ENCODE data around the gene CXorf58.

The CXorf58 gene

DNA sequence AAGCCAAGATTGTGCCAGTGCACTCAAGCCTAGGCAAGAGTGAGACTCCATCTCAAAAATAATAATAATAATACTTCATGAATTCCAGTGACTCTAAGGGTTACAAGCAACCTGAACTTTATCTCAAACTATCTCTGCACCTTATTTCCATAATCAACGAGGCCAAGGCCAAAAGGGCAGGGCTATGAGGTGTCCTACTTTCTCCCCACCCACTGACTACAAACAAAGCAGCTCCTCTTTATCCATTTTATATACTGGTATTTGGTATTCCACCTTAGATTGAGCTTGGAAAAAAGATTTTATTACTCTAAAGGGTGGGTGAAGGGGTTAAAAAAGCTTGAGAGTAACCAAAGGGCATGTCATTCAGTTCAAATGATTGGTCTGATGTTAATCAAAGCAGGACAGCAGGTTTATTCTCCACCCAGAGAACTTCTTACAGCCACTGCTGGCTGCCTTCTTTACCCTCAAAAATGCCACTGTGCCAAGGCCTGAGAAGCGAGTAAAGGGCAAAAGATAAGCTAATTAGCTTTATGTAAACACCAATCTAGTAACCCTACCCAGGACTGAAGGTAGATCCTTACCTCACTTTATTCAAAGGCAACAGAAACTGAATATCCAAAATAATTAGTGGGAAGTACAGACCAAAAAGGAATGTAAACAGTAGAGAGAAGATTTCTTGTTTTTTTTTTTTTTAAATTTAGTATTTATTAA lies 28.3 kb upstream of the CXorf58 start:
- no peaks in the 10 kb centered on the region for H3F3A ChIP-seq (ENCODE audit: low read depth)
- H4K20me1 ChIP-seq (ENCODE audit: insufficient read depth, low read length, poor library complexity, severe bottlenecking): no peaks in the 10 kb centered on the region
- TF ChIP-seq, protein P1, sequence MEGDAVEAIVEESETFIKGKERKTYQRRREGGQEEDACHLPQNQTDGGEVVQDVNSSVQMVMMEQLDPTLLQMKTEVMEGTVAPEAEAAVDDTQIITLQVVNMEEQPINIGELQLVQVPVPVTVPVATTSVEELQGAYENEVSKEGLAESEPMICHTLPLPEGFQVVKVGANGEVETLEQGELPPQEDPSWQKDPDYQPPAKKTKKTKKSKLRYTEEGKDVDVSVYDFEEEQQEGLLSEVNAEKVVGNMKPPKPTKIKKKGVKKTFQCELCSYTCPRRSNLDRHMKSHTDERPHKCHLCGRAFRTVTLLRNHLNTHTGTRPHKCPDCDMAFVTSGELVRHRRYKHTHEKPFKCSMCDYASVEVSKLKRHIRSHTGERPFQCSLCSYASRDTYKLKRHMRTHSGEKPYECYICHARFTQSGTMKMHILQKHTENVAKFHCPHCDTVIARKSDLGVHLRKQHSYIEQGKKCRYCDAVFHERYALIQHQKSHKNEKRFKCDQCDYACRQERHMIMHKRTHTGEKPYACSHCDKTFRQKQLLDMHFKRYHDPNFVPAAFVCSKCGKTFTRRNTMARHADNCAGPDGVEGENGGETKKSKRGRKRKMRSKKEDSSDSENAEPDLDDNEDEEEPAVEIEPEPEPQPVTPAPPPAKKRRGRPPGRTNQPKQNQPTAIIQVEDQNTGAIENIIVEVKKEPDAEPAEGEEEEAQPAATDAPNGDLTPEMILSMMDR (conservative IDR thresholded peaks at IDR 0.05; ENCODE audit: low read length): no peak
- no peak for TF ChIP-seq EZH2phosphoT487 (IDR thresholded peaks at IDR 0.05; ENCODE audit: borderline replicate concordance)
- no peak overlapping the region for H2AFZ ChIP-seq (ENCODE audit: low read length)
- H3K79me2 ChIP-seq (ENCODE audit: insufficient read depth, low read length): no peaks in the 10 kb centered on the region
- no peaks in the 10 kb centered on the region for H3K27me3 ChIP-seq (ENCODE audit: insufficient read depth, low read length, poor library complexity, severe bottlenecking)
- H3K9me2 ChIP-seq (replicated peaks; ENCODE audit: low read depth, low read length): no peaks in the 10 kb centered on the region
- H3K4me2 ChIP-seq (ENCODE audit: low read depth, low read length, poor library complexity, severe bottlenecking): no peak overlapping the region
- no peak overlapping the region for H3K4me3 ChIP-seq (ENCODE audit: low read length, poor library complexity, severe bottlenecking)
- H3K36me3 ChIP-seq (ENCODE audit: insufficient read depth, low read length): no peaks in the 10 kb centered on the region
- H3K4me1 ChIP-seq (ENCODE audit: insufficient read depth, low read length, poor library complexity, severe bottlenecking): no peaks in the 10 kb centered on the region
- H3K9ac ChIP-seq (ENCODE audit: low read depth, low read length, poor library complexity, severe bottlenecking): no peak overlapping the region
- H3K9me3 ChIP-seq (ENCODE audit: insufficient read depth, low read depth, low read length): no peaks in the 10 kb centered on the region

DNA sequence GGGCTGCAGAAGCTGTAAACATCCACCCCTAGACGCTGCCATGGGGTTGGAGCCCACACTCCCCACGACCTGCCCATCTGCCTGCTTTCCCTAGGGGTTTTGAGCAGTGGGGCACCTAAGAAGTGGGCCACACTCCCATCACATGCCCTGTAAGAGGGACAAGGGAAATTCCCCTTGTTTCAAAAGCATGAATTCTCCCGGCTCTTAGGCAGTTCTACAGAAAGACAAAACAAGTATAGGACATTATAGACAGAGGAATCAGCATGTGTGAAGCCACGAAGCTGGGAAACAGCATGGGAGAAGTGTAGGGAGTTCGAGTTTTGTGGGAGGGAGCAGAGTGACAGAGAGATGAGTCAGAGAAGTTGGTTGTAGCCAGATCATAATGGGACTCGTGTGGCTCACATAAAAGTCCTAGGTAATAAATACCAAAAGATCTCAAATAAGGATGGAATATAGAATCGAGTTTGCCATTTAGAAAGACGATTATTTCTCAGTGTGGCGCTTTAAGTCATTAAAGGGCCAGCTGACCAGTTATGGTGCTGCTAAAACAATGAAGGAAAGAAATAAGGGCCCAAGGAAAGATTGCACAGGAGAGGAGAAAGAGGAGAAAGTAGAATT lies 24.0 kb upstream of the CXorf58 start:
- Histone ChIP-seq H3K27me3 (ENCODE audit: insufficient read depth, low read length, poor library complexity, severe bottlenecking) (no peaks in the 10 kb centered on the region), H3K4me3 (ENCODE audit: low read length, poor library complexity, severe bottlenecking) (no peak overlapping the region), H4K20me1 (ENCODE audit: insufficient read depth, low read length, poor library complexity, severe bottlenecking) (no peaks in the 10 kb centered on the region), H3K4me1 (ENCODE audit: insufficient read depth, low read length, poor library complexity, severe bottlenecking) (no peaks in the 10 kb centered on the region), H3K9me3 (ENCODE audit: insufficient read depth, low read depth, low read length) (no peaks in the 10 kb centered on the region), H3K79me2 (ENCODE audit: insufficient read depth, low read length) (no peaks in the 10 kb centered on the region), H2AFZ (ENCODE audit: low read length) (no peak overlapping the region), H3K9ac (ENCODE audit: low read depth, low read length, poor library complexity, severe bottlenecking) (no peak overlapping the region), H3K9me2 (replicated peaks; ENCODE audit: low read depth, low read length) (no peaks in the 10 kb centered on the region), H3F3A (ENCODE audit: low read depth) (no peaks in the 10 kb centered on the region), H3K36me3 (ENCODE audit: insufficient read depth, low read length) (no peaks in the 10 kb centered on the region), H3K4me2 (ENCODE audit: low read depth, low read length, poor library complexity, severe bottlenecking) (no peak overlapping the region)
- TF ChIP-seq EZH2phosphoT487 (IDR thresholded peaks at IDR 0.05; ENCODE audit: borderline replicate concordance): no peak
- TF ChIP-seq, protein P1 (conservative IDR thresholded peaks at IDR 0.05; ENCODE audit: low read length): no peak

DNA sequence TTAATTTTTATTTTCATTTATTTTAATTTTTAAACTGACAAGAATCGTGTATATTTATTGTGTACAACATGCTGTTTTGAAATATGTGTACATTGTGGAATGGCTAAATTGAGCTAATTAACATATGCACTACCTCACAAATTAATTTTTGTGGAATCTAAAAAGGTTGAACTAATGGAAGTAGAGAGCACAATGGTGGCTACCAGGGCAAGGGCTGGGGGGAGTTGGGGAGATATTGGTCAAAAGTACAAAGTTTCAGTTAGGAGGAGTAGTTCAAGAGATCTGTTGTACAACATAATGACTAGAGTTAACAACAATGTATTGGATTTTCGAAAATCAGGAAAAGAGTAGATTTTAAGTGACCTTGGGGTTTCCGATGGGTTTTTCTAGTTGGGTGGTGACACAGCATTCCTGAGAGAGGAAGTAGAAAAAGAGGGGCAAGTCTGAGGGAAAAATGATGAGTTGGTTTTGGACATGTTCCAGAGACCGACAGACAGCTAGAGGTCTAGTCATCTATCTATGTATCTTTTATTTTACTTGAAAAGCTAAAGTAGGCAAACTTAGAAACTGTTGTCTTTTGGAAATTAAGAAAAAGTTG lies 23.3 kb upstream of the CXorf58 start:
- Histone ChIP-seq H3K9ac (ENCODE audit: low read depth, low read length, poor library complexity, severe bottlenecking) (no peak overlapping the region), H2AFZ (ENCODE audit: low read length) (no peak overlapping the region), H3K9me3 (ENCODE audit: insufficient read depth, low read depth, low read length) (no peaks in the 10 kb centered on the region), H3K4me3 (ENCODE audit: low read length, poor library complexity, severe bottlenecking) (no peak overlapping the region), H3K4me2 (ENCODE audit: low read depth, low read length, poor library complexity, severe bottlenecking) (no peak overlapping the region), H3K4me1 (ENCODE audit: insufficient read depth, low read length, poor library complexity, severe bottlenecking) (no peaks in the 10 kb centered on the region), H3K27me3 (ENCODE audit: insufficient read depth, low read length, poor library complexity, severe bottlenecking) (no peaks in the 10 kb centered on the region), H3K9me2 (replicated peaks; ENCODE audit: low read depth, low read length) (no peaks in the 10 kb centered on the region), H3K36me3 (ENCODE audit: insufficient read depth, low read length) (no peaks in the 10 kb centered on the region), H4K20me1 (ENCODE audit: insufficient read depth, low read length, poor library complexity, severe bottlenecking) (no peaks in the 10 kb centered on the region), H3F3A (ENCODE audit: low read depth) (no peaks in the 10 kb centered on the region), H3K79me2 (ENCODE audit: insufficient read depth, low read length) (no peaks in the 10 kb centered on the region)
- TF ChIP-seq, protein P1 (conservative IDR thresholded peaks at IDR 0.05; ENCODE audit: low read length): no peak
- no peak for TF ChIP-seq EZH2phosphoT487 (IDR thresholded peaks at IDR 0.05; ENCODE audit: borderline replicate concordance)
